AG10803 (cell line): ENCODE measurements around the gene KRT32.

Experiments used
- DNase-seq: peaks from one replicate; pipeline ENCODE4 v3.0.0; 2010; ENCODE audit warnings: low read depth
- H3K4me3 ChIP-seq: 2 replicates; pipeline ENCODE4 v1.5.1; 2011; ENCODE audit warnings: mild to moderate bottlenecking, low read length, control low read depth
- TF ChIP-seq, protein P1 (sequence below): conservative IDR thresholded peaks from 2 replicates; pipeline ENCODE4 v1.5.1; 2011; ENCODE audit warnings: mild to moderate bottlenecking, low read length, control low read depth, inconsistent platforms

KRT32 gene

GRCh38 chr17:41500131-41500911, 33.1 kb upstream of the KRT32 start:
- H3K4me3 ChIP-seq: no peak overlapping the region
- TF ChIP-seq, protein P1, sequence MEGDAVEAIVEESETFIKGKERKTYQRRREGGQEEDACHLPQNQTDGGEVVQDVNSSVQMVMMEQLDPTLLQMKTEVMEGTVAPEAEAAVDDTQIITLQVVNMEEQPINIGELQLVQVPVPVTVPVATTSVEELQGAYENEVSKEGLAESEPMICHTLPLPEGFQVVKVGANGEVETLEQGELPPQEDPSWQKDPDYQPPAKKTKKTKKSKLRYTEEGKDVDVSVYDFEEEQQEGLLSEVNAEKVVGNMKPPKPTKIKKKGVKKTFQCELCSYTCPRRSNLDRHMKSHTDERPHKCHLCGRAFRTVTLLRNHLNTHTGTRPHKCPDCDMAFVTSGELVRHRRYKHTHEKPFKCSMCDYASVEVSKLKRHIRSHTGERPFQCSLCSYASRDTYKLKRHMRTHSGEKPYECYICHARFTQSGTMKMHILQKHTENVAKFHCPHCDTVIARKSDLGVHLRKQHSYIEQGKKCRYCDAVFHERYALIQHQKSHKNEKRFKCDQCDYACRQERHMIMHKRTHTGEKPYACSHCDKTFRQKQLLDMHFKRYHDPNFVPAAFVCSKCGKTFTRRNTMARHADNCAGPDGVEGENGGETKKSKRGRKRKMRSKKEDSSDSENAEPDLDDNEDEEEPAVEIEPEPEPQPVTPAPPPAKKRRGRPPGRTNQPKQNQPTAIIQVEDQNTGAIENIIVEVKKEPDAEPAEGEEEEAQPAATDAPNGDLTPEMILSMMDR: no peak
- peak; percentile 41 for DNase-seq

DNA sequence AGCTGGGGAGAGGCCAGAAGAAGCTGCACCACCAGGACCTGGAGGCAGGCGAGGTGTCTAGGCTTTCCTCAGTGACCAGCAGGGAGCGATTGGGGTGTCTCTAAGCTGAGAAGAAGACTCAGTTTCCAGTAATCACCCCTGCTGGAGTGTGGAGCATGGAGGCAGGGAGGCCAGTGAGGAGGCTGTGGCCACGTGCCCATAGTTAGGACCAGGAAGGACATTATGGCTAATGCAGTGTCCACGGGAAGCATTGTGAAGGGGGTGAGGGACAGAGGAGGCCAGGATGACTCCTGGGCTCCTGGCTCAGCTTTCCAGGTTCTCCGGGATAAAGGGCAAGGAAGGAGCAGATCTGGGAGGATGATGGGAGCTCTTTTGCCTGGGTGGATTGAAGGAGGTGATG, 32.5 kb upstream of the KRT32 start:
- no peak for DNase-seq
- TF ChIP-seq, protein P1: no peak
- H3K4me3 ChIP-seq: no peak overlapping the region

DNA sequence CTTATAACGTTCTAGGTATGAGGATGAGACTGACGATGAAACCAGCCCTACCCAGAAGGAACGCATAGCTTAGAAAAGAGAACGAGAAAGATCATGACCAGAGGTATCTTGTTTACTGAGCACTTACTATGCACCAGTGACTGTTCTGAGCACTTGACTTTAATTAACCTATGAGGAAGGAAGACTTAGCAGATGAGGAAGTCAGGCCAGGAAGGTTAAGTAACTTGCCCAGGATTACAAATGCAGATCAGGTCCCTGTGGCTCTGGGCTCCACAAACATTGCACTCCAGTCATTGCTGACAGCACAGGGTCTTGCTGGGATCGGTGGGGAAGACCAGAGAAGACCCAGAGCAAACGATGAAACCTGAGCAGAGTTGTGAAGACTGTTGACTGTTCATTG, 31.1 kb upstream of the KRT32 start:
- H3K4me3 ChIP-seq: no peak overlapping the region
- TF ChIP-seq, protein P1: no peak
- DNase-seq: no peak

DNA sequence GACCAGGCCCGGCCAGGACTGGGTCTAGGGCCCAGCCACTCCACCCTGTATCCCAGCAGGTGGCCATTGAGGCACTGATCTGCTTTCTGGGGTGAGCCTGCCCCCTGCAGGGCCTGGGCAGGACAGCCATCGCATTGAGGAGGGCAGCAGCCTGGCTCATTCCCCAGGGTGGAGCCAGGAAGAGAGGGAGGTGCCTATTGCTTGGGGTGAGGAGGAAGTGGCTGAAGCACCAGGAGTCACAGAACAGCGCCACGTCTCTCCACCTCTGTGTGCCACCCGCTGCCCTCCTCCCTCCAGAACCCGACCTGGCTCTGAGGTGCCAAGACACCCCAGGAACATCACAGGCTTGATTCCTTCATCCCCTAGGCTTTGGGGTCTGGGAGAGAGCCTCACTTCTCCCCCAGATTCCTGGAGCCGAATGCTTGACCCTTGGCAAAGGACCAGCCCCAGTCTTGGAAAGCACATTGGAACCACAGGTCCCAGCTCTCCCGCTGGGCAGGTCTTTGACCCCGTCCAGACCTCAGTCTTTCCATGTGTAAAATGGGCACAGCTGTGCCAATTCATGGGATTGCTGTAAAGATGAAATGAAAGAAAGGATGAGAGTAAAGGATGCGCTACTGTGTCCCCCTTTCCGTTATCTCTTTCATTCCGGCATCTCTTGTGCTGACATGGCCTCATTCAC, 29.8 kb upstream of the KRT32 start:
- TF ChIP-seq, protein P1: peak; percentile 84
- H3K4me3 ChIP-seq: no peak overlapping the region
- DNase-seq: peak; percentile 86

- DNase-seq: peak; percentile 45
- TF ChIP-seq, protein P1: no peak
These were observed 27.3 kb upstream of the KRT32 start for GRCh38 chr17:41494524-41494923.

DNA sequence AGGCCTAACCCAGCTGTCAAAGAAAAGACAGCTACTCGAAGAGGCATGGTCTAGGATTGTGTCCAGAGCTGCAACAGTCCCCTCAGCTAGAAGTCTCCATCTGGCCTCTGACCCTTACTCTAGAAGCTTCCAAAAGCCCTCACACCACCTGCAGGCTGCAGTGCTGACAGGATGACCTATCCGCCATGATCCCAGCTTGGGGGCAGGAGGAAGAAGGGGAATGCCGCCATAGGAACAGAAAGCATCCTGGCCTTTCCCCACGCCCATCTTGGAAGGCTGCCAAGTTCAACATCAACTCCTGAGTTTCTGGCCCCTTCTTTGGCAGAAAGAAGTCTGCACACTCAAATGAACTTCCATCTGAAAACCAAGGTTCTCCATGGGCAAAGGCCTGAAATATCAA, 25.6 kb upstream of the KRT32 start:
- no peak for DNase-seq
- H3K4me3 ChIP-seq: no peak overlapping the region
- TF ChIP-seq, protein P1: no peak

More at GRCh38 chr17:41494524-41494923, 27.3 kb upstream of the KRT32 start:
- H3K4me3 ChIP-seq: no peak overlapping the region

- H3K4me3 ChIP-seq: no peak overlapping the region
- DNase-seq: peak; percentile 23
- TF ChIP-seq, protein P1: no peak
These were observed 25.2 kb upstream of the KRT32 start for GRCh38 chr17:41492351-41492750.
